Measurements from ENCODE around the gene CFAP161.

Gene CFAP161

DNA sequence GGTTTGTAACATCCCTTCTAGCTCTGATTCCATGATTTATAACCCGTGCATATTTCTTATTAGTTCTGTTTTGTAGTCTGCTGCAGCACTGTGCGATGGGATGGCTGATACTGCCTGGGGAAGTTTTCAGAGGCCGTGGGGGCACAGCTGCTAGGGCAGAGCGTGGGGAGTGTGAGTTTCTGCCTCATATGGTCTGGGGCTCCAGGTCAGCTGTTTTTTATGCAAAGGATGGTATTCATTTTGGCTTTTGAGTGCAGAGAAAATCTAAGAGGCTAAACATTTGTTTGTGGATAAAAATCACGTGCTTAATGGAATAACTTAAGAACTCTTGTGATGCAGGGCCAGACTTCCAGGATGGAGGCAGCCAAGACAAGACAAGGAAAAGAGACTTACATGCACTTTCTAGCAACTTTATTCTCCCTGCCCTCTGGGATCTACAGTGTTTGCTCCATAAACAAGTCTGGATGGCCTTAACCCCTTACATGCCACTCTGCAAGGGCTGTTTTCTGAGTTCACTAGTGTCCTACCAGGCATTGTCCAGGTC is 45.5 kb upstream of the CFAP161 start:
- no peak for DNase-seq (ENCODE audit: low read depth in 2 of 2)
- no peak overlapping the region for H3K4me3 ChIP-seq (replicated peaks in 1 of 2; ENCODE audit: low read depth in 2 of 2, low read length in 2 of 2)
- TF ChIP-seq, protein P1, sequence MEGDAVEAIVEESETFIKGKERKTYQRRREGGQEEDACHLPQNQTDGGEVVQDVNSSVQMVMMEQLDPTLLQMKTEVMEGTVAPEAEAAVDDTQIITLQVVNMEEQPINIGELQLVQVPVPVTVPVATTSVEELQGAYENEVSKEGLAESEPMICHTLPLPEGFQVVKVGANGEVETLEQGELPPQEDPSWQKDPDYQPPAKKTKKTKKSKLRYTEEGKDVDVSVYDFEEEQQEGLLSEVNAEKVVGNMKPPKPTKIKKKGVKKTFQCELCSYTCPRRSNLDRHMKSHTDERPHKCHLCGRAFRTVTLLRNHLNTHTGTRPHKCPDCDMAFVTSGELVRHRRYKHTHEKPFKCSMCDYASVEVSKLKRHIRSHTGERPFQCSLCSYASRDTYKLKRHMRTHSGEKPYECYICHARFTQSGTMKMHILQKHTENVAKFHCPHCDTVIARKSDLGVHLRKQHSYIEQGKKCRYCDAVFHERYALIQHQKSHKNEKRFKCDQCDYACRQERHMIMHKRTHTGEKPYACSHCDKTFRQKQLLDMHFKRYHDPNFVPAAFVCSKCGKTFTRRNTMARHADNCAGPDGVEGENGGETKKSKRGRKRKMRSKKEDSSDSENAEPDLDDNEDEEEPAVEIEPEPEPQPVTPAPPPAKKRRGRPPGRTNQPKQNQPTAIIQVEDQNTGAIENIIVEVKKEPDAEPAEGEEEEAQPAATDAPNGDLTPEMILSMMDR (IDR thresholded peaks at IDR 0.05; ENCODE audit: low read depth, low read length), result no peak

DNA sequence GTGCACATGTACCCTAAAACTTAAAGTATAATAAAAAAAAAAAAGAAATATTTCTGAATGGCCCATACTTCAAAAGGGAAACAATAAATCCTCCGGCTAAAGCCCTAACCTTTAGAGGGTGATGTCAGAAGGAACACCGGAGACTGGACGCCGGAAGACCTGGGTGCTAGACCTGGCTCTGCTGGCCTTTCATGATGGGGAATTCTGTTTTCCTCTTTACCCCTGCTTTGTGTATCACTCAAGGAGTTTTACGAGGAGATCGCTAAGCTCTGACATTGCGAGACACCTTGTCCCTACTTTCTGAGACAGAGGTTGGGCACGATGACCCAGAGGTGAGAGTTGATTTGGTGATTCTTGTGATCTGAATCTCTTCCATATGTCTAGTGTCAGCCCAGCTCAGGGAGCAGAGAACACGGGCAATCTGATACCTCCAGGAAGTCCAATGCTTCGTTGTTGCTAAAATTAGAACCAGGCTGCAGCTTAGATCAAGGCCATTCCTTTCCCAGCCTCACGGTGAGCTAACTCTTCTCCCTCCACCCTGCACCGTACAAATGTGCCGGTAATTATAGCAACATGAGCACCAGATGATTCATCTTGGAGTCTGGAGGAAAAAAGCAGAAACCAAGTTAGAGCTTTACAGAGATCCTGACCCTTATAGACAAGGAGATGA is 42.0 kb upstream of the CFAP161 start:
- TF ChIP-seq, protein P1 (IDR thresholded peaks at IDR 0.05; ENCODE audit: low read depth, low read length), result no peak
- peak; percentile 76 to 94 for DNase-seq (ENCODE audit: low read depth in 2 of 2)
- no peak overlapping the region for H3K4me3 ChIP-seq (replicated peaks in 1 of 2; ENCODE audit: low read depth in 2 of 2, low read length in 2 of 2)

DNA sequence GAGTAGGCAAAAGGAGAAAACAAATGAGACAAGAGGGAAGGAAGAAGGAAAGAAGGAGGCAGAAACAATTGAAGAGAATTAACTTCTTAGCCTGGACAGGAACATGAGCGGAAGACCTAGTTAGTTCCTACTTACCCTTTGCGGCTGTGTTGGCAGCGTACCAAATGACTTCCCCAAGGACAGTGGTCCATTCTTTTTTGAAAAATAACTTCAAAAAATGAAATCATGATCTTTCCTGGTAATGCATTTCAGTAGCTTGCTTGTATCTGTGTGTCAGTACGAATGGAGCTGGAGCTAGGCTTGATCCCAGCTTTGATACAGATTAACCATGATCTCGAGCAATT is 41.5 kb upstream of the CFAP161 start:
- TF ChIP-seq, protein P1 (IDR thresholded peaks at IDR 0.05; ENCODE audit: low read depth, low read length), result no peak
- no peak overlapping the region for H3K4me3 ChIP-seq (replicated peaks in 1 of 2; ENCODE audit: low read depth in 2 of 2, low read length in 2 of 2)
- DNase-seq (ENCODE audit: low read depth in 2 of 2), result peak in 1 of 2 donors; percentile 53

DNA sequence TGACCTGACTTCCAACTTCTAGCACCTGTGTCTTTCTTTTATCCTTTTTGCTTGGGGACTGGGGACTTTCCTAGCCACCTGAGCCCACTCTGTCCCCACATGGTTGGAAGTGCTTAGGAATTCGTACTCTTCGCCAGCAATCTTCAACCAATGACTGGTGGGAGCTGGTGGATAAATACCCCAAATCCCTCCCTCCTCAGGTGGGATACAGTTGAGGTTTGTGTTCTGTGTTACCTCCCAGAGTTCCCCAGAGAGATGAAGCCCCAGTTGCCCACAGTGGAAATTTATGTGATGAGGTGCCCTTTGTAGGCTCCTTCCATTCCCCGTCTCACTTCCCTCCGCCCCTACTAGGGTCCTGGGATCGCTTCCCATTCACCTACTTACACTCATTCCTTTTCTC is 40.1 kb upstream of the CFAP161 start:
- TF ChIP-seq, protein P1 (IDR thresholded peaks at IDR 0.05; ENCODE audit: low read depth, low read length), result no peak
- DNase-seq (ENCODE audit: low read depth in 2 of 2), result no peak

DNA sequence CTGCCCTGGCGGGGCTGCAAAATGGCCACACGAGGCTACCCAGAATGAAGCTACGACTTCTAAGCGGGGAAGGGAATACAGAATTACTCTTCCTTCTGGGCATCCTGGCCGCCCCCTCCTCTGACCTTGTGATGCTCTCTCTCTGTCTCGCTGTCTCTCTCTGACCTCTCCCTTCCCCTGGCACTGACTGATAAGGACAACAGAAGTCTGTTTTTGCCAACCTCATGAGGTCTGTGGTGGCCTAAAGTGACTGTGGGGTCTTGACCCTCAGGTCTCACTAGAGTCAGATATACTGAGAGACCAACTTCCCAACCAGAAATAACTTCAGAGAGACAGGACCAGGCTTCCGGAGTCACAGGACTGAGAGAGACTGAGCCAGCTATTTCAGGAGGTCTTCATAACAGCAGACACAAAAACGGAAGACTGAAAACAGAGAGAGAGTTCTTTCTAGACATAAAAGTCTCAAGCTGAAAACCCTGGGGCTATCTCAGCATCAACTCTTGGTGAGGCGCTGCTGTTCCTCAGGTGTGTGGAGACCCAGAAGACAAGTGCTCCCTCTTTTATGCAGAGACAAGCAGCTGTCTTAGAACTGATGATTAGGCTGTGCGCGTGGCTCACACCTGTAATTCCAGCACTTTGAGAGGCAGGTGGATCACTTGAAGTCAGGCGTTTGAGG is 38.2 kb upstream of the CFAP161 start:
- H3K4me3 ChIP-seq (replicated peaks in 1 of 2; ENCODE audit: low read depth in 2 of 2, low read length in 2 of 2), result no peak overlapping the region
- no peak for DNase-seq (ENCODE audit: low read depth in 2 of 2)
- TF ChIP-seq, protein P1 (IDR thresholded peaks at IDR 0.05; ENCODE audit: low read depth, low read length), result no peak

More for the DNA sequence above, 40.1 kb upstream of the CFAP161 start:
- H3K4me3 ChIP-seq (replicated peaks in 1 of 2; ENCODE audit: low read depth in 2 of 2, low read length in 2 of 2), result no peak overlapping the region

DNA sequence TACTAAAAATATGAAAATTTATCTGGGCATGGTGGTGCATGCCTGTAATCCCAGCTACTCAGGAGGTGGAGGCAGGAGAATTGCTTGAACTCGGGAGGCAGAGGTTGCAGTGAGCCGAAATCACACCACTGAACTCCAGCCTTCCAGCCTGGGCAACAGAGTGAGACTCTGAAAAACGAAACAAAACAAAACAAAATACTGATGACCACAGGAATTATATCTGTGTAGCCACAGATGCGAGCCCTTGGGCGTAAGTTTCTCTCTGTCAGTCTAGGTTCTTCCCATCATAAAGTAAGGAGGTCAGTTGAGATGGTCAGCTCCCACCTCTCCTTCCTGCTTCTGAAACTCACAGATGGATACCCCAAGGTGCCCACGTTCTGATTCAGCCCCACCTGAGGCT is 37.7 kb upstream of the CFAP161 start:
- TF ChIP-seq, protein P1 (IDR thresholded peaks at IDR 0.05; ENCODE audit: low read depth, low read length), result no peak
- DNase-seq (ENCODE audit: low read depth in 2 of 2), result no peak

More for the DNA sequence above, 37.7 kb upstream of the CFAP161 start:
- H3K4me3 ChIP-seq (replicated peaks in 1 of 2; ENCODE audit: low read depth in 2 of 2, low read length in 2 of 2), result no peak overlapping the region

Measured in cardiac fibroblast (primary cell).